CD1c-positive myeloid dendritic cell (primary cell): ENCODE data around the gene FGFRL1.

Experiments
- DNase-seq: peaks from one replicate; pipeline ENCODE4 v3.0.0-alpha.2; 2016; ENCODE audit errors: extremely low spot score

FGFRL1 gene, protein sequence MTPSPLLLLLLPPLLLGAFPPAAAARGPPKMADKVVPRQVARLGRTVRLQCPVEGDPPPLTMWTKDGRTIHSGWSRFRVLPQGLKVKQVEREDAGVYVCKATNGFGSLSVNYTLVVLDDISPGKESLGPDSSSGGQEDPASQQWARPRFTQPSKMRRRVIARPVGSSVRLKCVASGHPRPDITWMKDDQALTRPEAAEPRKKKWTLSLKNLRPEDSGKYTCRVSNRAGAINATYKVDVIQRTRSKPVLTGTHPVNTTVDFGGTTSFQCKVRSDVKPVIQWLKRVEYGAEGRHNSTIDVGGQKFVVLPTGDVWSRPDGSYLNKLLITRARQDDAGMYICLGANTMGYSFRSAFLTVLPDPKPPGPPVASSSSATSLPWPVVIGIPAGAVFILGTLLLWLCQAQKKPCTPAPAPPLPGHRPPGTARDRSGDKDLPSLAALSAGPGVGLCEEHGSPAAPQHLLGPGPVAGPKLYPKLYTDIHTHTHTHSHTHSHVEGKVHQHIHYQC

DNA sequence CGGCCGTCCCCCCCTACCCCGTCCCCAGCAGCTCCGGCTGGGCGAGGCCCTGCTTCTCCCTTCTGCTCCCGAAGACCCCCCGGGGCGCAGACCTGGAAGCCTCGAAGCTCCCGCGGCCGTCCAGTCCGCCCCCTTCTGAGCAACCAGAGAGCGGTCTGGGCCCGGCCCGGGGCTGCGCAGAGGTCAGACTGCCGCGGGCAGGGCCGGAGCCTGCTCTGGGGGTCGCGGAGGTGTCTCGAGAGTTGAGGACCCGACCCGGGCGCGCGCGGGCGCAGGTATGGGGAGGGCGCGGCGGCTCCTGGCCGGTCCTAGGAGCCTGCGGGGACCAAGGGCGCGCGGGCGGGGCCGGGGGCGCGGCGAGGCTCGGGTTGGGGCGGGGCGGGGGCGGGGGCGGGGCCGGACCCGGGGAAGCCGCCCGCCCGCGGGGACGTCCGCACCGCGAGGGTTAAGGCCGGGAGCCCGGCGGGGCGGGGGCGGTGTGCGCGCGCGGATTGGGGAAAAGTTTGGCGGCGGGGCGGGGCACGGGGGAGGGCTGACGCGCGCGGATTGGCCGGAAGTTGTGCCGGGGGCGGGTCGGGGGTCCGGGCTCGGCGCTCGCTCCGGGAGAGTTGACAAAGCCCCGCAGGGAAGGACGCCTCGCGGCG, at the start of gene FGFRL1:
TSS of gene FGFRL1 (plus strand) at position 605 of the 644 bp plus-strand sequence. CDS start 860 bp downstream, outside the sequence.
- peak; percentile 92 for DNase-seq

DNA sequence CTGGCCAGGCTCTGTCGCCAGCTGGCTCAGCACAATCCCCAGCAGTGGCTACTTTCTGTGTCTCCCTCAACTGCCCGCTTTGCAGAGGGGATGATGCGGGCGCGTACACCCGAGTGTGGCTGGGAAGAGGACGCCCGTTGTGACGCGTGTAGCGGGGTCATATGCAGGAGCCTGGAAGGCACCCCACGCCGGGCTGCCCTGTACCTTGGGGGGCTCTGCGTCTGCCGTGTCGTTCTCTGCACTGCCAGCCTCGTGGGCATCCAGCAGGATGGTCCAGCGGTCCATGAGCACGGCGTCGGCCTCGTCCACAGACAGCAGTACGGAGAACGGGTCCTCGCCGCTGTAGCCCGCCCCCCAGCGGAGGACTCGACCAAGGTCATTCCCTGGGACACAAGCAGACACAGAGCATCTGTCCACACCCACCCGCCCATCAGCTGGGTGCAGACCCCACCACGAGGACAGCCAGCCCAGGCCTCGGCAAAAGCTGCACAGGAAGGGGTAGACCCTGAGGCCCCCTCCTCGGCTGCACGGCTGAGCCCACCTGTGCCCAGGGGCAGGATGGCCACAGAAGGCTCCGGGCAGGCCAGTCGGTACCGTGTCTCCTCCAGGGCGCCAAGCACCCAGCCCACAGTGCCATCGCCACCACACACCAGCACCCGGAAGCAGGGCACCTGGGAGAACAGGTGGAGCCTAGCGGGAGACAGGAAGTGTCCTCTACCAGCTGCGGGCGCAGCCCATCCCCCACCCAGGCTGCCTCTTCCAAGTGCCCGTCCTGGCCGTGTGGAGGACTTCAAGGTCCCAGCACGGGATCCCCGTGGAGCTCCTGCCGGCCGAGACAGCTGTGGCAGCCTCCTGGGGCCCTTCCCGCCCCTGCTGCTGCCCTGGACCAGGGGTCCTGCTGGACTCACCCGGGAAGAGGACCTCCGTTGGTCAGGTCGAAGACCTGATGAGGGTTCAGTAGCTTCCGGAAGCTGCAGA, 48.9 kb upstream of the FGFRL1 start:
- no peak for DNase-seq

GRCh38 chr4:963276-964225, 47.9 kb upstream of the FGFRL1 start:
- DNase-seq: no peak

GRCh38 chr4:964346-965025, 46.9 kb upstream of the FGFRL1 start:
- DNase-seq: no peak

DNA sequence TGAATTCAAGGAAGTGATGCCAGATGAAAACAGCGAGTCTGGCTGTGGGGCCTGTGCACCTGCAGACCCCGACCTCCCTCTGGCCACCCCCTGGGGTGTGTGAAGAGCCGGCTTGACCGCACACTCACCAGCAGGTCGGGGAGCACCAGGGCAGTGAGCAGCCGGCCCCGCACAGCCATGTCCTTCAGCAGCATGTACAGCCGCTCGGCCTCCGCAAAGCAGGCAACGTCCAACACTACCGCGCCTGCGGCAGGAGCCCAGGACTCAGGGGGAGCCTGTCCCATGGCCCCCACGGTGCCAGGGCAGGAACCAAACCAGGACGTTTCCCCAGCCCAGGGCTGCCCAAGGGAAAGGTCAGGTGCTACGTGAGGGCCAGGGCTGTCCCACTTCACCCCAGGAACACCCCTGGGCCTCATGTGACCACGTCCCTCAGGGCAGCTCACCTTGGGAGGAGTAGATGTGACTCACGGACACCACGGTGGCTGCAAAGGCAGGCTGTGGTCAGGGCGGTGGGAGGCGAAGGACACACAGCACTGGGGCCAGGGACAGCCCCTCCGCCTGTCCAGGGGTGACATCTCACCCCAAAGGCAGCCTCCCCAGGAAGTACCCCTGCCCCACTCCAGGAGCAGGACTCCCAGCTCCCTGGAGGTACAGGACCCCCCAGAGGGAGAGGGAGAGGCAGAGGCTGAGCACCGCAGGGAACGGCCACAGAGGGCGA, 46.2 kb upstream of the FGFRL1 start:
- DNase-seq: no peak

- no peak for DNase-seq
These were observed 45.7 kb upstream of the FGFRL1 start for GRCh38 chr4:965766-966134.

DNA sequence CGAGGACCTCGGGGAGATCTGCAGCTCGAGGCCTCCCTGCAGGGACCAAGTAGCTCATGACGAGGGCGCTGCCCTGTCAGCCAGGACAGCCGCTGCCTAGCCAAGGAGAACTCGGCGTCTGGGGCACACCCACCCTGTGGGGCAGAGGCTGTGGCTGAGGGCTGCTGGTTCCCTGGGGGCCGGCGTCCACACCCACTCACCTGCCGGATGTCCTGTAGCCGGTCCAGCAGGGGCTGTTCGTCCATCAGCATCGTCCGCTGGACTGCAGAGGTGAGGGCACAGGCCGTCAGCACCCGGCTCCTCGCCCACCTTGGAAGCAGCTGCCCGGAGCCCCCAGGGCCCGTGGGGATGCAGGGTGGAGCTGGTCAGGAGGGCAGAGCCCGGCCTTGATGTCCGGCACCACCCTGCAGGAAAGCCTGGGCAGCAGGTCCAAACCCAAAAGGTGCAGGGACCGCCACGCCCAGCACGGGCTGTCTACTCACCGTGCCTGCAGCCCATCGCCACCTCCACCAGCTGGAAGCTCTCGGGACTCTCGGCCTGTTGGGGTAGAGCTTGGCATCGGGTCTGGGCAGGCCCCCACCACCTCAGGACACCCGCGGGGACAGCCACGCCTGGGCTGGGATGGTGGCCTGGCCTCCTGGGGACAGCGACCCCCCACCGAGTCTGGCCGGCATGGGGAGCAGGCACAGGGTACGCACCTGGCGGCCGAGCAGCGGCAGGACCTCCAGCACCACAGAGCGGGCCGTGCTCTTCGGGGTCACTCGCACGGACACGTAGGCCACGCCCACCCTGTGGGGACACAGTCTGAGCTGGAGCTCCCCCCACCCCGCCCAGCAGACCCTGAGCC, 44.9 kb upstream of the FGFRL1 start:
- DNase-seq: no peak

GRCh38 chr4:967113-968104, 44.0 kb upstream of the FGFRL1 start:
- no peak for DNase-seq

DNA sequence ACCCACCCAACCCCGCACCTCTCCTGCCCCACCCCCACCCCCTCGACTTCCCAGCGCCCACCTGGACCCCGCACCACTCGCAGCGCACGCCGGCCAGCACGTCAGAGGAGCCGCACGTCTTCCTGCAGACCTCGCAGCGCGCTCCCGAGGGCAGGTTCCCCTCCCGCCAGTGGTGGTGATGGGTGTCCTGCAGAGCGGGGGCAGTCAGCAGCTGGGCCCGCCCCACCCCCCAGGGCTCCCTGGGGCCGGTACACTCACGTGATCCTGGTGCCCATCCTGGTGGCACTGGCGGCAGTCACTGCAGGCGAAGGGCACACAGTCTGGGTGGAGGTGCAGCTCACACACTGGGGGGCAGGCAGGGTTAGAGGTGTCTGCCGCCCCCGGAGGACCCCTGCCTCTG, 43.2 kb upstream of the FGFRL1 start:
- DNase-seq: no peak

DNA sequence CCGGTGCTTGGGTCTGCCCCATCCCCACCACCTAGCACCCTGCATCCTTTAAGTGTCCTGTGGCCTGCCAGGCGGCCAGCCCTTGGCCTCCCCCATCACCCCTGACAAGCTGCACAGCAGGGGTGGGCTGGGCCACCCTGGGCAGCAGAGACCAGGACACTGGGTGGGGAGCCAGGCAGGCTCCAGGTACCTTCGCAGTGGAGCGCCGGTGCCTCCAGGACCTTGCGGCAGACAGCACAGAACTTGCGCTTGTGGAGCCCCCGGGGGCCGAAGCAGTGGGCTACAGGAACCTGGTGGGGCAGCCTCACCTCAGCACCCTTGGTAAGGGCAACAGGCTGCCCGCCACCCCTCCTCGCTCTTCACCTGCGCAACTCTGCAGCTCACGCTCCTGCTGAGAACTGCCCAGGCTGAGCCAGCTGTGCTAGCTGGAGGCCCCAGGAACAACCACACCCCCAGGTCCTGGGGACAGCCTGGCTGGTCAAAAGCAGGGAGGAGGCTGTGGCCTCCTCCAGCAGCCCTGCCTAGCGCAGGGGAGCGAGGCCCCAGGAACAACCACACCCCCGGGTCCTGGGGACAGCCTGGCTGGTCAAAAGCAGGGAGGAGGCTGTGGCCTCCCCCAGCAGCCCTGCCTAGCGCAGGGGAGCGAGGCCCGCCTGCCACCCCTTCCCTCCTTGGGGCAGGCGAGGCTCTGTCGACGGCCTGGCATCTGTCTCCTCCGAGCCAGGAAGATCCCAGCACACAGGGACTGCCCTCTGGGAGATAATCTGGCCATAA, 42.6 kb upstream of the FGFRL1 start:
- no peak for DNase-seq

GRCh38 chr4:970046-970745, 41.2 kb upstream of the FGFRL1 start:
- DNase-seq: peak; percentile 26

DNA sequence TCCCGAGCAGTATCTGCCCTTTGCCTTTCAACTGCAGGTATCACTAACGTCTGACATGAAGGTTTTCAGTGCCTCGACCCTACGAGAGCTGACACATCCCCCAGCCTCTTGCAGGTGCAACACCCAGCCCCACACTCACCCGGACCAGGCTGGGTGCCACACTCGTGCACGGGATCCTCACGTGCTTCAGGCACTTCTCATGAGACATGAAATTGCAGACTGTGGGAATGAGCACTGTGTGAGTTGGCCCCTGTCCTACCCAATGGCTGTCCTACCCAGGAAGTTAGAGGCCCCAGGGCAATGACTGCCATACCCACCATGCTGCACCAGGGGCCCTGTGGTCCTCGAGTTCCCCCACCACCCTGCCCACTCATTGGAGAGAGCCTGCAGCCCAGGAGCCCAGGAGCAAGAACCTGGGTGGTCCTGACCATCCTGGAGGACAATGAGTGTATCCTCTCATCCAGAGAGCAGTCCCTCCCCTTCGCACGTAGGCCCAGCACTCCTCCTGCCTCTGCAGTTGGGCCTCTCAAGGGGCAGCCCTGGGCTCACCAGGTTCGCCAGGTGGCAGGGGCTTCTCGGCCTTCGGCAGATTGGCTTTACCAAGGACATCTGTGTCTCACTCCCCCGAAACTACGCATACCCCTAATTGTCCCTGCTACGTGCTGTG, 40.4 kb upstream of the FGFRL1 start:
- DNase-seq: no peak

GRCh38 chr4:971666-972500, 39.5 kb upstream of the FGFRL1 start:
- no peak for DNase-seq

DNA sequence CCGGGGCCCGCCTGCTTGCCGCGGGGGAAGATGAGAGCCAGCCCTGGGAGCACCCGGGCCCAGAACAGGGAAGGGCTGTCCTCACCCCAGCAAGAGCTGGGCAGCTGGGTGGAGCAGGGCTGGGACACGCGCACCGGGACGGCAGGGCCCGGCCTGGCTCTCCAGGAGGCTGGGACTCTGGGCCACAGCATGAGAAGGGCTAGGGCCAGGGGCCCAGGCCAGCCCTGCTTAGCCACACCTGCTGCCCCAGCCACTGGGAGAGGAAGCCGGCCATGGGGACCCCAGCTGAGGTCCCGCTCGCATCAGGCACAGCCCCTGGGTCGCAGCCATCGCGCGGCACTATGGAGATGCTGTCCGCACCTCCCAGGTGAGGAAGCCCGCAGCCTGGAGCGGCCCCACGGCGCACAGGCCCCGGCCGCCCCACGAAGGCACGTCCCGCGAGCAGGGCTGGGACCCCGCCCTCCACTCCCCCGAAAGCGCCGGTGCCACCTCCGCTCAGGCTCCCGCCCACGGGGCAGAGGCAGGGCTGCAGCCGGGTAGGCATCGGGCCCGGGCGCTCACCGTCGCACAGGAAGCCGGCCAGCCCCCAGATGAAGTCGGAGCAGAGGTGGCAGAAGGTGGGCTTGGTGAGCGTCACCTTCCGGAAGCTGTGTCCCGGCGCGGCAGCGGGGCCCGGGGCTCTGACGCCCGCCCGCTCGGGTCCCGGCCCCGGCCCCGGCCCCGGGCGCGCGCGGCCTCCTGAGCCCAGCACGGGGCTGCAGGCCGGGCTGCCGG, 38.6 kb upstream of the FGFRL1 start:
- DNase-seq: peak; percentile 38
